Fibroblast of villous mesenchyme (primary cell): ENCODE measurements around the gene NSRP1. TPM values are rescaled to one million over a fixed set of nuclear protein-coding genes. Genes with fewer than 3 reads are reported as not detected.

Source experiments
- DNase-seq: peaks from one replicate; pipeline ENCODE4 v3.0.0-alpha.2; 2010; ENCODE audit warnings: low read depth
- H3K4me3 ChIP-seq: 2 replicates; pipeline ENCODE4 v1.5.1; 2011; ENCODE audit warnings: low read depth, mild to moderate bottlenecking, low read length
- CTCF ChIP-seq: IDR thresholded peaks from 2 replicates; pipeline ENCODE4 v1.5.1; 2012; ENCODE audit warnings: low read depth, mild to moderate bottlenecking, low read length; ENCODE audit not compliant: insufficient read depth
- total RNA-seq: library from RNA; depleted of rRNA; stranded (reverse); fragments of >200 nt; gene quantifications from 2 replicates; pipeline ENCODE4 v1.2.3, GENCODE V29; 2012

The NSRP1 gene
- total RNA-seq, 1 donor, result 10.8 TPM

- H3K4me3 ChIP-seq, result no peak overlapping the region
- TF ChIP-seq CTCF, result no peak
- DNase-seq, result no peak
Observed at GRCh38 chr17:30222251-30222650, 105.6 kb downstream of the NSRP1 start.

- no peak for DNase-seq
- H3K4me3 ChIP-seq, result no peak overlapping the region
- no peak for TF ChIP-seq CTCF
Observed at GRCh38 chr17:30222721-30223175, 106.1 kb downstream of the NSRP1 start.

GRCh38 chr17:30224419-30224960, 107.9 kb downstream of the NSRP1 start:
- TF ChIP-seq CTCF, result no peak
- H3K4me3 ChIP-seq, result no peak overlapping the region
- DNase-seq, result no peak

GRCh38 chr17:30225112-30225511, 108.5 kb downstream of the NSRP1 start:
- no peak for TF ChIP-seq CTCF
- no peak overlapping the region for H3K4me3 ChIP-seq
- no peak for DNase-seq

- H3K4me3 ChIP-seq, result no peak overlapping the region
- no peak for DNase-seq
- TF ChIP-seq CTCF, result no peak
Observed at GRCh38 chr17:30225919-30226553, 109.4 kb downstream of the NSRP1 start.

- TF ChIP-seq CTCF, result no peak
- H3K4me3 ChIP-seq, result no peak overlapping the region
- no peak for DNase-seq
Observed at GRCh38 chr17:30226878-30227277, 110.3 kb downstream of the NSRP1 start.

GRCh38 chr17:30228011-30228410, 111.4 kb downstream of the NSRP1 start:
- TF ChIP-seq CTCF, result no peak
- no peak overlapping the region for H3K4me3 ChIP-seq
- DNase-seq, result no peak
